Prostate gland (tissue), 2 donors: Measurements from ENCODE around the gene MTARC2. TPM values are rescaled to one million over a fixed set of nuclear protein-coding genes. Genes with fewer than 3 reads are reported as not detected.

Experiments
- DNase-seq: peaks from one replicate; pipeline ENCODE4 v3.0.0-alpha.2; 2019; ENCODE audit warnings: low spot score
- H3K27ac ChIP-seq, 2 donors: fragments of 200-600 bp; sonication (generic); 2 replicates each; pipeline ENCODE4 v1.5.1; 2017 to 2019
- H3K27me3 ChIP-seq: fragments of 200-600 bp; sonication (generic); replicated peaks from 2 replicates; pipeline ENCODE4 v1.5.1; 2019; ENCODE audit not compliant: insufficient read depth
- H3K36me3 ChIP-seq, 2 donors: fragments of 200-600 bp; sonication (generic); 1 replicate in 1 of 2; 2 replicates in 1 of 2; pipeline versions ENCODE4 v1.5.1 to v1.8.1; 2017 to 2019
- H3K4me1 ChIP-seq: fragments of 200-600 bp; sonication (generic); replicated peaks from 2 replicates; pipeline ENCODE4 v1.5.1; 2019
- H3K4me3 ChIP-seq, 2 donors: fragments of 200-600 bp; sonication (generic); 2 replicates each; pipeline ENCODE4 v1.5.1; 2017 to 2019
- H3K9me3 ChIP-seq: fragments of 200-600 bp; sonication (generic); 2 replicates; pipeline ENCODE4 v1.5.1; 2017
- CTCF ChIP-seq, 4 experiments: fragments of 200-600 bp in 2 of 4; fragments of 450-650 bp in 2 of 4; sonication (generic) in 2 of 4; IDR thresholded peaks; 1 replicate in 3 of 4; 2 replicates in 1 of 4; pipeline ENCODE4 v1.5.1; 2016 to 2019; ENCODE audit warnings: antibody characterized with exemption in 4 of 4, mild to moderate bottlenecking in 2 of 4, moderate library complexity in 2 of 4
- POLR2A ChIP-seq: fragments of 450-650 bp; IDR thresholded peaks from one replicate; pipeline ENCODE4 v1.6.1; 2016; ENCODE audit warnings: antibody characterized with exemption, mild to moderate bottlenecking
- POLR2AphosphoS5 ChIP-seq: sonication (generic); formaldehyde crosslinking; IDR thresholded peaks from one replicate; pipeline ENCODE4 v1.6.1; 2017; ENCODE audit warnings: antibody characterized with exemption
- WGBS: methylation state at CpG from one replicate; pipeline ENCODE4 v1.1.5; 2018; 5-methylcytosine and 5-hydroxymethylcytosine counted together
- intact Hi-C: fragments of 100-400 bp; cut with DNase I; formaldehyde crosslinking; loops from one replicate; pipeline ENCODE4 v1.14.2; 2022
- total RNA-seq, 2 donors: library from RNA; depleted of rRNA; stranded (reverse); fragments of >200 nt; gene quantifications; one replicate each; pipeline ENCODE4 v1.1.0, GENCODE V29; 2016

The MTARC2 gene
- total RNA-seq, 2 donors from 2014 or later, result 22.2 to 44.4 TPM

GRCh38 chr1:220785166-220786056, 37.3 kb downstream of the MTARC2 start:
- Histone ChIP-seq H3K27ac (peak overlapping the region; percentile 77 to 88), H3K27me3 (no peaks in the 10 kb centered on the region), H3K4me3 (no peak overlapping the region), H3K36me3 (no peaks in the 10 kb centered on the region), H3K4me1 (peaks cover 15% of the 10 kb centered on the region), H3K9me3 (no peaks in the 10 kb centered on the region)
- 68% methylated on average over 11 of the region's 11 CpGs for WGBS
- intact Hi-C loops, result no loop called here
- peak; percentile 67 for TF ChIP-seq POLR2AphosphoS5
- TF ChIP-seq POLR2A, result no peak
- DNase-seq, result peak; percentile 72

DNA sequence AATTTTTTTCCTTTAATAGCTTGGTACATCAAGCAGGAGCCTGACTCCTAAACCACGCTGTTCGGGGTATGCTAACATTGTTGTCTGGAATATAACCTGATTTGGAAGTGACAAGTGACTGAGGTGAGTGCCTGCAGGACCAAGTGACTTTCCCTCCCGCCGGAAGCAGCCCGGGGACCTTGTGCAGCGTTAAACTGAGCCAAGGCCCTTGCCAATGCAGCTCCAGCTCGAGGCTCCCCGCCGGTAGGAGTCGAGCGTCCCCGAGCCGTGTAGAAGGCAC, 37.9 kb downstream of the MTARC2 start:
- H3K9me3 ChIP-seq, result no peaks in the 10 kb centered on the region
- TF ChIP-seq POLR2A (no peak), CTCF (IDR thresholded peaks at IDR 0.05) (no peak), POLR2AphosphoS5 (no peak)
- peaks cover 15% of the 10 kb centered on the region for H3K4me1 ChIP-seq
- WGBS, result 31% methylated on average over 13 of the region's 13 CpGs
- peak overlapping the region; percentile 51 to 65 for H3K4me3 ChIP-seq
- no peak for DNase-seq
- no peaks in the 10 kb centered on the region for H3K36me3 ChIP-seq
- H3K27me3 ChIP-seq, result no peaks in the 10 kb centered on the region
- H3K27ac ChIP-seq, result peak overlapping the region; percentile 77 to 88
- intact Hi-C loops, result no loop called here

- H3K9me3 ChIP-seq, result no peaks in the 10 kb centered on the region
- peak within 1 kb of the TSS; percentile 77 to 88 for H3K27ac ChIP-seq
- no peaks in the 10 kb centered on the region for H3K36me3 ChIP-seq
- peak; percentile 70 for DNase-seq
- WGBS, result 4% methylated on average over 55 of the region's 56 CpGs
- TF ChIP-seq CTCF (IDR thresholded peaks at IDR 0.05) (peak in 3 of 4 experiments; percentile 21 to 32 (median 32)), POLR2A (peak; percentile 11), POLR2AphosphoS5 (peak; percentile 77)
- peaks cover 17% of the 10 kb centered on the region for H3K4me1 ChIP-seq
- H3K4me3 ChIP-seq, result peak within 1 kb of the TSS; percentile 51 to 65
- no peaks in the 10 kb centered on the region for H3K27me3 ChIP-seq
- intact Hi-C loops, result no loop called here
Observed at GRCh38 chr1:220786337-220787068, 38.4 kb downstream of the MTARC2 start, which contains the start of gene MTARC1. MTARC1 (plus strand) TSS chr1:220786913; CDS start chr1:220786945, 32 bp downstream.

GRCh38 chr1:220787069-220787619, 39.0 kb downstream of the MTARC2 start:
- WGBS, result 5% methylated on average over 32 of the region's 32 CpGs
- H3K9me3 ChIP-seq, result no peaks in the 10 kb centered on the region
- DNase-seq, result peak; percentile 69
- H3K36me3 ChIP-seq, result no peaks in the 10 kb centered on the region
- TF ChIP-seq POLR2AphosphoS5 (peak; percentile 41), CTCF (IDR thresholded peaks at IDR 0.05) (no peak), POLR2A (no peak)
- peak overlapping the region; percentile 77 to 88 for H3K27ac ChIP-seq
- H3K27me3 ChIP-seq, result no peaks in the 10 kb centered on the region
- H3K4me3 ChIP-seq, result peak overlapping the region; percentile 51 to 65
- intact Hi-C loops, result no loop called here
- H3K4me1 ChIP-seq, result peaks cover 18% of the 10 kb centered on the region

- TF ChIP-seq POLR2A (no peak), CTCF (IDR thresholded peaks at IDR 0.05) (no peak), POLR2AphosphoS5 (no peak)
- H3K4me1 ChIP-seq, result peaks cover 18% of the 10 kb centered on the region
- intact Hi-C loops, result no loop called here
- WGBS, result 72% methylated on average over 7 of the region's 7 CpGs
- H3K9me3 ChIP-seq, result no peaks in the 10 kb centered on the region
- no peaks in the 10 kb centered on the region for H3K27me3 ChIP-seq
- no peak overlapping the region for H3K4me3 ChIP-seq
- no peak for DNase-seq
- H3K27ac ChIP-seq, result no peak overlapping the region
- H3K36me3 ChIP-seq, result no peaks in the 10 kb centered on the region
Observed at GRCh38 chr1:220788900-220789299, 40.8 kb downstream of the MTARC2 start.
